Activated CD4-positive, alpha-beta T cell treated with anti-CD3 and anti-CD28 coated beads, Interleukin-2, amount 10 ng/mL, durations not matched to agents 7 days and 5 days (primary cell): ENCODE data around the gene GPR176. TPM values are rescaled to one million over a fixed set of nuclear protein-coding genes. Genes with fewer than 3 reads are reported as not detected.
A peak's percentile ranks its signal among the peaks of the same experiment; 100 is the strongest.
"Not testable (repeated sequence)": the region's sequence is repeated elsewhere in the genome, so short reads cannot be mapped to it uniquely, and the experiment has no call there.

Experiments used
- CTCF ChIA-PET: fragments of 350-600 bp; sonication (Branson Sonifier 250); formaldehyde crosslinking; loops from one replicate; lab custom pipeline; 2021; ENCODE audit warnings: antibody characterized with exemption; lab: Charles Lee
- POLR2A ChIA-PET: fragments of 350-600 bp; sonication (Branson Sonifier 250); formaldehyde crosslinking; loops from one replicate; lab custom pipeline; 2021; ENCODE audit warnings: antibody characterized with exemption; lab: Charles Lee
- DNase-seq: peaks from one replicate; pipeline ENCODE4 v3.0.0-alpha.2; 2020
- H3K27ac Mint-ChIP-seq: one replicate; pipeline ENCODE4 v1.8.0; 2021; ENCODE audit warnings: mild to moderate bottlenecking, moderate library complexity, mixed read lengths
- H3K27me3 Mint-ChIP-seq: one replicate; pipeline ENCODE4 v1.8.0; 2021; ENCODE audit warnings: mixed read lengths
- H3K36me3 Mint-ChIP-seq: one replicate; pipeline ENCODE4 v1.8.0; 2021; ENCODE audit warnings: low read depth, mixed read lengths
- H3K4me1 Mint-ChIP-seq: one replicate; pipeline ENCODE4 v1.8.0; 2021; ENCODE audit warnings: mixed read lengths
- H3K4me3 Mint-ChIP-seq: one replicate; pipeline ENCODE4 v1.8.0; 2021; ENCODE audit warnings: mild to moderate bottlenecking, moderate library complexity, mixed read lengths
- H3K9me3 Mint-ChIP-seq: one replicate; pipeline ENCODE4 v1.8.0; 2021; ENCODE audit warnings: mixed read lengths
- total RNA-seq, 2 experiments: library from RNA; stranded (reverse); gene quantifications; one replicate each; pipeline ENCODE4 v1.2.3, GENCODE V29; 2021

Gene GPR176
- total RNA-seq, 2 experiments from 2014 or later = not detected

- H3K4me3 Mint-ChIP-seq = no peak overlapping the region
- ChIA-PET CTCF (interaction anchor here (0.7 to 1.2 kb wide), 2 partner anchors 10 to 17 kb away, joined by 3 read pairs; no protein-coding TSS in a partner anchor), POLR2A (no interaction called here)
- no peaks in the 10 kb centered on the region for H3K9me3 Mint-ChIP-seq
- H3K27ac Mint-ChIP-seq = no peak overlapping the region
- no peak for DNase-seq
- H3K27me3 Mint-ChIP-seq = peaks cover 8% of the 10 kb centered on the region
- H3K36me3 Mint-ChIP-seq = no peaks in the 10 kb centered on the region
- no peaks in the 10 kb centered on the region for H3K4me1 Mint-ChIP-seq
These were observed 12.8 kb downstream of the GPR176 start for GRCh38 chr15:39907216-39907615.

- POLR2A ChIA-PET = no interaction called here
- Mint-ChIP-seq H3K27ac (no peak overlapping the region), H3K27me3 (peaks cover 21% of the 10 kb centered on the region), H3K4me3 (no peak overlapping the region), H3K4me1 (no peaks in the 10 kb centered on the region), H3K36me3 (no peaks in the 10 kb centered on the region), H3K9me3 (no peaks in the 10 kb centered on the region)
- DNase-seq = no peak
- CTCF ChIA-PET = no interaction called here
These were observed 16.0 kb downstream of the GPR176 start for GRCh38 chr15:39904115-39904514.

GRCh38 chr15:39898317-39898716, 21.7 kb downstream of the GPR176 start:
- H3K9me3 Mint-ChIP-seq = no peaks in the 10 kb centered on the region
- no peak overlapping the region for H3K4me3 Mint-ChIP-seq
- no peak overlapping the region for H3K27ac Mint-ChIP-seq
- ChIA-PET CTCF (interaction anchor here (1.0 kb wide), 1 partner anchor 12 kb away, joined by 6 read pairs; no protein-coding TSS in a partner anchor), POLR2A (no interaction called here)
- no peak for DNase-seq
- H3K36me3 Mint-ChIP-seq = no peaks in the 10 kb centered on the region
- H3K4me1 Mint-ChIP-seq = no peaks in the 10 kb centered on the region
- peaks cover 29% of the 10 kb centered on the region for H3K27me3 Mint-ChIP-seq

GRCh38 chr15:39896846-39897245, 23.2 kb downstream of the GPR176 start:
- CTCF ChIA-PET = interaction anchor here (1.0 kb wide), 1 partner anchor 18 kb away, joined by 3 read pairs; no protein-coding TSS in a partner anchor

GRCh38 chr15:39896101-39896500, 24.0 kb downstream of the GPR176 start:
- CTCF ChIA-PET = interaction anchor here (1.0 kb wide), 1 partner anchor 19 kb away, joined by 3 read pairs; no protein-coding TSS in a partner anchor
- Mint-ChIP-seq H3K36me3 (no peaks in the 10 kb centered on the region), H3K4me1 (no peaks in the 10 kb centered on the region), H3K9me3 (no peaks in the 10 kb centered on the region), H3K4me3 (no peak overlapping the region), H3K27ac (no peak overlapping the region), H3K27me3 (peaks cover 22% of the 10 kb centered on the region)
- POLR2A ChIA-PET = no interaction called here
- no peak for DNase-seq

More at GRCh38 chr15:39896846-39897245, 23.2 kb downstream of the GPR176 start:
- POLR2A ChIA-PET = no interaction called here
- Mint-ChIP-seq H3K4me3 (no peak overlapping the region), H3K36me3 (no peaks in the 10 kb centered on the region), H3K4me1 (no peaks in the 10 kb centered on the region), H3K27ac (no peak overlapping the region), H3K27me3 (peaks cover 27% of the 10 kb centered on the region), H3K9me3 (no peaks in the 10 kb centered on the region)
- DNase-seq = no peak

GRCh38 chr15:39893051-39893450, 27.0 kb downstream of the GPR176 start:
- H3K9me3 Mint-ChIP-seq, H3K27me3 Mint-ChIP-seq, POLR2A ChIA-PET, H3K4me3 Mint-ChIP-seq, H3K27ac Mint-ChIP-seq, H3K4me1 Mint-ChIP-seq, DNase-seq, H3K36me3 Mint-ChIP-seq: not testable (repeated sequence)
- CTCF ChIA-PET = interaction anchor here (0.7 kb wide), 1 partner anchor 316 kb away, joined by 4 read pairs; no protein-coding TSS in a partner anchor

- CTCF ChIA-PET = interaction anchor here (0.7 kb wide), 1 partner anchor 315 kb away, joined by 4 read pairs; no protein-coding TSS in a partner anchor
- no peak for DNase-seq
- Mint-ChIP-seq H3K27ac (no peak overlapping the region), H3K36me3 (no peaks in the 10 kb centered on the region), H3K4me3 (no peak overlapping the region), H3K4me1 (no peaks in the 10 kb centered on the region), H3K9me3 (no peaks in the 10 kb centered on the region), H3K27me3 (peaks cover 4% of the 10 kb centered on the region)
- POLR2A ChIA-PET = no interaction called here
These were observed 27.6 kb downstream of the GPR176 start for GRCh38 chr15:39892418-39892817.

- H3K4me3 Mint-ChIP-seq = no peak overlapping the region
- H3K4me1 Mint-ChIP-seq = no peaks in the 10 kb centered on the region
- peaks cover 5% of the 10 kb centered on the region for H3K27me3 Mint-ChIP-seq
- no peaks in the 10 kb centered on the region for H3K36me3 Mint-ChIP-seq
- POLR2A ChIA-PET = no interaction called here
- no peak for DNase-seq
- no peaks in the 10 kb centered on the region for H3K9me3 Mint-ChIP-seq
- no peak overlapping the region for H3K27ac Mint-ChIP-seq
- CTCF ChIA-PET = interaction anchor here (1.0 kb wide), 2 partner anchors 10 to 16 kb away, joined by 3 read pairs; no protein-coding TSS in a partner anchor
These were observed 29.4 kb downstream of the GPR176 start for GRCh38 chr15:39890621-39891020.

GRCh38 chr15:39889601-39890000, 30.5 kb downstream of the GPR176 start:
- no peak overlapping the region for H3K4me3 Mint-ChIP-seq
- no peaks in the 10 kb centered on the region for H3K36me3 Mint-ChIP-seq
- CTCF ChIA-PET = interaction anchor here (1.0 kb wide), 1 partner anchor 17 kb away, joined by 3 read pairs; no protein-coding TSS in a partner anchor
- POLR2A ChIA-PET = no interaction called here
- no peak overlapping the region for H3K27ac Mint-ChIP-seq
- DNase-seq = no peak
- no peaks in the 10 kb centered on the region for H3K4me1 Mint-ChIP-seq
- H3K27me3 Mint-ChIP-seq = peaks cover 5% of the 10 kb centered on the region
- H3K9me3 Mint-ChIP-seq = no peaks in the 10 kb centered on the region

- DNase-seq = no peak
- H3K27ac Mint-ChIP-seq = no peak overlapping the region
- ChIA-PET POLR2A (no interaction called here), CTCF (interaction anchor here (0.6 kb wide), 1 partner anchor 70 kb away, joined by 3 read pairs; no protein-coding TSS in a partner anchor)
- no peak overlapping the region for H3K4me3 Mint-ChIP-seq
- H3K4me1 Mint-ChIP-seq = no peaks in the 10 kb centered on the region
- H3K9me3 Mint-ChIP-seq = no peaks in the 10 kb centered on the region
- H3K27me3 Mint-ChIP-seq = peaks cover 8% of the 10 kb centered on the region
- no peaks in the 10 kb centered on the region for H3K36me3 Mint-ChIP-seq
These were observed 31.3 kb downstream of the GPR176 start for GRCh38 chr15:39888809-39889208.

- Mint-ChIP-seq H3K9me3 (no peaks in the 10 kb centered on the region), H3K36me3 (no peaks in the 10 kb centered on the region), H3K4me3 (no peak overlapping the region), H3K27ac (no peak overlapping the region), H3K27me3 (peaks cover 11% of the 10 kb centered on the region), H3K4me1 (no peaks in the 10 kb centered on the region)
- POLR2A ChIA-PET = no interaction called here
- no peak for DNase-seq
- CTCF ChIA-PET = interaction anchor here (0.6 to 0.8 kb wide), 2 partner anchors 71 to 369 kb away, joined by 3 read pairs; no protein-coding TSS in a partner anchor
These were observed 31.8 kb downstream of the GPR176 start for GRCh38 chr15:39888243-39888642.

GRCh38 chr15:39887832-39888231, 32.2 kb downstream of the GPR176 start:
- Mint-ChIP-seq H3K4me3 (no peak overlapping the region), H3K27me3 (peaks cover 13% of the 10 kb centered on the region), H3K36me3 (no peaks in the 10 kb centered on the region), H3K27ac (no peak overlapping the region), H3K9me3 (no peaks in the 10 kb centered on the region), H3K4me1 (no peaks in the 10 kb centered on the region)
- ChIA-PET POLR2A (no interaction called here), CTCF (interaction anchor here (0.8 kb wide), 1 partner anchor 369 kb away, joined by 3 read pairs; no protein-coding TSS in a partner anchor)
- peak; percentile 18 for DNase-seq

- ChIA-PET CTCF (interaction anchor here (0.8 kb wide), 1 partner anchor 370 kb away, joined by 3 read pairs; no protein-coding TSS in a partner anchor), POLR2A (no interaction called here)
- Mint-ChIP-seq H3K27me3 (peaks cover 16% of the 10 kb centered on the region), H3K27ac (no peak overlapping the region), H3K36me3 (no peaks in the 10 kb centered on the region), H3K4me3 (no peak overlapping the region), H3K9me3 (no peaks in the 10 kb centered on the region), H3K4me1 (no peaks in the 10 kb centered on the region)
- DNase-seq = no peak
These were observed 32.9 kb downstream of the GPR176 start for GRCh38 chr15:39887211-39887610.
